ENCODE data around the gene RFX8. TPM values are rescaled to one million over a fixed set of nuclear protein-coding genes. Genes with fewer than 3 reads are reported as not detected.

The RFX8 gene
- total and polyA plus RNA-seq, 2 donors (not counting 3 experiments of a cell fraction or from before 2014, with no cell fraction given) = 0.21 to 1.00 TPM

GRCh38 chr2:101517758-101518271 is 42.9 kb upstream of the RFX8 start:
- peak overlapping the region; percentile 94 for H3K27ac ChIP-seq (ENCODE audit: insufficient read depth, low read depth, low read length)

More at GRCh38 chr2:101517758-101518271, 42.9 kb upstream of the RFX8 start:
- Histone ChIP-seq H3K36me3 (ENCODE audit: control insufficient read depth in 2 of 2, extremely low read depth in 1 of 2, insufficient read depth in 2 of 2, low read length in 2 of 2) (no peaks in the 10 kb centered on the region), H3K9me1 (replicated peaks; ENCODE audit: control insufficient read depth, extremely low read depth, insufficient read depth, low read length) (no peaks in the 10 kb centered on the region), H3K9me3 (replicated peaks; ENCODE audit: control insufficient read depth, insufficient read depth, low read length) (no peaks in the 10 kb centered on the region), H3K79me2 (ENCODE audit: control insufficient read depth, insufficient read depth, low read length) (no peaks in the 10 kb centered on the region), H3K4me2 (ENCODE audit: insufficient read depth, low read length) (peak overlapping the region; percentile 68), H3K27me3 (ENCODE audit: control insufficient read depth in 2 of 2, insufficient read depth in 2 of 2, low read length in 2 of 2) (no peaks in the 10 kb centered on the region), H3K4me3 (replicated peaks in 1 of 3; ENCODE audit: insufficient read depth in 1 of 3, low read depth in 1 of 3, low read length in 3 of 3) (peak overlapping the region in 1 of 3 experiments; percentile 10), H4K20me1 (replicated peaks; ENCODE audit: control insufficient read depth, extremely low read depth, insufficient read depth, low read length) (no peaks in the 10 kb centered on the region), H3K4me1 (ENCODE audit: control insufficient read depth, extremely low read depth, insufficient read depth, low read length) (peaks cover 57% of the 10 kb centered on the region), H2AFZ (ENCODE audit: low read depth, low read length) (no peak overlapping the region), H3K9ac (replicated peaks; ENCODE audit: extremely low read depth, insufficient read depth, low read length) (peak overlapping the region; percentile 55)
- ChIA-PET POLR2A (interaction anchor here (0.9 kb wide), 1 partner anchor 179 kb away, joined by 4 read pairs; the partner anchor contains the start of gene MAP4K4), CTCF (interaction anchor here (0.7 to 2.2 kb wide), 18 partner anchors 16 to 326 kb away, joined by 3 to 21 read pairs (median 4); partner anchors contain the start of genes CREG2 and MAP4K4)
- dilution Hi-C loops (cut with MboI; ENCODE audit: extremely low pct_ligation_motif_present, low sequenced_read_pairs) (no loop called here), intact Hi-C loops (cut with micrococcal nuclease) (loop anchor here (1.0 to 5.0 kb wide), 7 partner anchors 32 to 305 kb away; no protein-coding TSS in a partner anchor)
- FAIRE-seq = peak; percentile 55
- DNase-seq (ENCODE audit: low read depth, low spot score) = no peak
- TSS peak; percentile 60 for BruUV-seq (replicated peaks)
- TF ChIP-seq GATA2 (IDR thresholded peaks at IDR 0.05; ENCODE audit: insufficient read depth, insufficient read length, low read depth, low read length) (no peak), CTCF (IDR thresholded peaks at IDR 0.05; ENCODE audit: extremely low read depth in 1 of 2, insufficient read depth in 1 of 2, low read depth in 1 of 2, low read length in 2 of 2) (no peak), MYC (IDR thresholded peaks at IDR 0.05; ENCODE audit: low read depth, low read length) (no peak), JUN (IDR thresholded peaks at IDR 0.05; ENCODE audit: borderline replicate concordance, insufficient read depth, insufficient read length, low read depth) (no peak), EZH2 (IDR thresholded peaks at IDR 0.05; ENCODE audit: borderline replicate concordance, low read depth, low read length, severe bottlenecking) (no peak), POLR2A (IDR thresholded peaks at IDR 0.05; ENCODE audit: low read depth, low read length) (no peak), POLR2AphosphoS5 (IDR thresholded peaks at IDR 0.05; ENCODE audit: insufficient read depth, low read depth, low read length) (no peak), MAX (IDR thresholded peaks at IDR 0.05; ENCODE audit: insufficient read depth, insufficient read length) (no peak), FOS (IDR thresholded peaks at IDR 0.05; ENCODE audit: borderline replicate concordance, insufficient read depth, low read length) (no peak)

Data from endothelial cell of umbilical vein (primary cell).